IPS-11a (cell line): ENCODE data around the gene CD300H.

Source experiments
- H3K4me3 ChIP-seq: one replicate; pipeline ENCODE4 v1.5.1; 2013; ENCODE audit warnings: low read depth, low read length, control low read depth

CD300H gene

DNA sequence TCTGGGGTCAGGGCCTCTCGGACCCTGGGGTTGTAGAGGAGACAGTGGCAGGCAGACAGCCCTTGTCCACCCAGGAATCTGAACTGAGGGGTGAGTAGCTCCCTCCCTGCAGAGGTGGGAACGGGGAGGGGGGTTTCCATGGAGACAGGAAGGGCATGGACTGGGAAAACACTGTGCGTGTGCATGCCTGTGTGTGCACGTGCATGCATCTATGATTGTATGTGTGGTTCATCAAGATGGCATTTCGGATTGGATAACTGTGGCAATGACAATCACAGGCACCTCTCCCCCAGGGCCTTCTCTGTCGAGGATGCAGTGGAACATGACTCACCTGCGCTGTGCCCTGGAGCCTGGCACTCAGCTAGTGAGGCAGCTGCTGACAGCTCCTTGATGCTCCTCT, 15.3 kb downstream of the CD300H start:
- no peak overlapping the region for H3K4me3 ChIP-seq

DNA sequence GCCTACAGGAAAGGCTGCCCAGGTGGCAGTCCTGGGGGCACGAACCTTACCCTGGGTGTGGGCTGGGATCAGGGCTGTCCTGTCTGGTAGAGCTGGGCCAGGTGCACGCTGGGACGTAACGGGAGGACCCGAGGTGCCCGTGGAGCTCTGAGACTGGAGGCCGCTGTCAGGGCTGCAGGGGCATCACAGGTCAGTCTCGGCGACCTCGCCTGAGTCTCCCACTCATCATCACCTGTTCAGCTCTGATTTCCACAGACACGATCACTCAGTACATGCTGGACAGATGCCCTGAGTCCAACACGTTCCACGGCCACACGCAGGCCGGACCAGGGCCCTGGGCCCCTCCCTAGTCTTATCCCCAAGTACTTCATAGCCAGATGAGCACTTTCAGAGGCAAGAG, 16.7 kb downstream of the CD300H start:
- H3K4me3 ChIP-seq = no peak overlapping the region

DNA sequence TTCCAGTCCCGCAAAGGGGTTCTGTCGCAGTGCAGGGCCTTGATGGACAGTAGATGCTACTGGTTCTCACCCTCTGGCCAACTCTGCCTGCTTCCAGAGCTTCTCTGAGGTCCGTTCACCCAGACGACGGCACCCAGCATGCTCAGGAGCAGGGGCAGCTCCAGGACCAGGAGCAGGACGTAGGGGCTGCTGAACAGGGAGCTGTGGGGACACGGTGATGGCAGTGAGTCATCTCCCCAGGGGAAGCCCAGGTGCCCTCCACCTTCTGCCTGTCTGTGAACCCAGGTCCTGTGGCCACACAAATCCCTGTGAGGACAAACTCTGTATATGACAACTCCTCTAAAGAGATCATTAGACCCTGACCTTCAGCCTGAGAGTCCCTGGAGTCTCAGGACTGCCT, 18.0 kb downstream of the CD300H start:
- H3K4me3 ChIP-seq = no peak overlapping the region

DNA sequence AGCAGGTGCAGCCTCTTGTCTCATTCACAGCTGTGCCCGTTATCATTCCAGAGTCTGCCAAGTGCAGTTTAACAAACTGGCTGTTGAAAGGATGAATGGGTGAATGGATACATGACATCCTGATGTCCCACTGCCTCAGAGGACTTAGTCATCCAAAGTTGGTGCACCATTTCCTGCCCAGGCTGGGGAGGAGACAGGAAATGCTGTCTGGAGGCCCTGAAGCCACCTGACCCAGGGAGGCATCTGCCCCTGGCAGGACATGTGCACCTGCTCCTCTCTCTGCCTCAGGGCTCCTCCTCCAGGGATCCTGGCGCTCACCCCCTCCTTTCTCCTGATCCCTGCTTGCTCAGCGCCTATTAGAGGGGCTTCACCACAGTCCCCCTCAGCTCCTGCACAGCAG, 19.6 kb downstream of the CD300H start:
- no peak overlapping the region for H3K4me3 ChIP-seq

DNA sequence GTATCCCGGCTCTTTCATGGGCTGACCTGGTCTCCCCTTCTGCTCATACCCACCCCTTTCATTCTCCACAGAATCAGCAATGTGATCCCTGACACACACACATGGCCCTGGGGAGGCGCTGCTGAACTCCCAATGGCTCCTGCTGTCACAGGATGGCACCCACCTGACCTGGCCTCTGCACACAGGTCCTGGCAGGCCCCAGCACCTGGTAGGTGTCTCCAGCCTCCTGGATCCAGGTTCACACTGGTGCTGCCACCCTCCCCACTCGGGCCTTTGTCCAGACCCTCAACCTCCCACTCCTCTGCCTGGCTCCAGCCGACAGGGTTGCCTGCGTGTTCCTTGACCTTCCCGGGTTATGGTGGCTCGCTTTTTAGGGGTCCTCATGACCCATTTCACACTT, 20.0 kb downstream of the CD300H start:
- H3K4me3 ChIP-seq = no peak overlapping the region

DNA sequence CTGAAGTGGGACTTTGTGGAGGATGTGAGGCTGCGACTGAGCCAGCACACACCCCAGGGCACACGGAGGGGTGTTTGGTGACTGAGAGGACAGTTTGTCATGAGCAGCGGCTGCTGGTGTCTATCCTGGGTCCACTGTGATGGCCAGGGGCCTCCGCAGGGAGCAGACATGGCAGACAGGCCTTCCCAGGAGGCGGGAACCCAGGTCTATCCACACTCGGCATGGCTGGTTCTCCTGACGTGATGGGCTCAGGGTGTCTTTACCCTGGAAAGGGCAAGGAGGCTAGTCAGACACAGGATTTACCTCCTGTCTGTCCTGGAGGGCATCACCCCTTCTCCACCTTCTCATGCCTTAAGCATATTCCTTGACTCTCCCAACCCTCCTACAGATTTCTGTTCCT, 20.7 kb downstream of the CD300H start:
- no peak overlapping the region for H3K4me3 ChIP-seq

DNA sequence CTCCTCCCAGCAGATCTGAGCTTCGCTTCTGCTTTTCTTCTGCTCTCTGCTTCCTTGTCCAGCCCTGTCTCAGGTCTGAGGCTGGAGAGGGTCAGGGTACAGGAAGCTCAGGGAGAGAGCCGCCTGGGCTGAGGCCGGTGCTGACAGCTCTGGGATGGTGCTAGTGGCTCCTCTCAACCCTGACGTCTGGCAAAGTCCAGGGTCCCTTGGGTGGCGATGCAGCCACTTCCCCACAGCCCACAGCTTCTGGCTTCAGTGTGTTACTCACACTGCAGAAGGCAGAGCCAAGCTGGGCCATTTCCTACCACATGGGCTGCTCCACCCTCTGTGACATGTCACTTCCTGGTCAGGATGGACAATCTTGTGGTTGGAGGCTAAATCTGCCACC, 21.5 kb downstream of the CD300H start, which contains the start of gene CD300C:
Gene CD300C, minus strand, starts transcription at position 273 of the 388 bp plus-strand sequence. CDS start 333 bp downstream, outside the sequence.
- no peak within 1 kb of the TSS for H3K4me3 ChIP-seq

DNA sequence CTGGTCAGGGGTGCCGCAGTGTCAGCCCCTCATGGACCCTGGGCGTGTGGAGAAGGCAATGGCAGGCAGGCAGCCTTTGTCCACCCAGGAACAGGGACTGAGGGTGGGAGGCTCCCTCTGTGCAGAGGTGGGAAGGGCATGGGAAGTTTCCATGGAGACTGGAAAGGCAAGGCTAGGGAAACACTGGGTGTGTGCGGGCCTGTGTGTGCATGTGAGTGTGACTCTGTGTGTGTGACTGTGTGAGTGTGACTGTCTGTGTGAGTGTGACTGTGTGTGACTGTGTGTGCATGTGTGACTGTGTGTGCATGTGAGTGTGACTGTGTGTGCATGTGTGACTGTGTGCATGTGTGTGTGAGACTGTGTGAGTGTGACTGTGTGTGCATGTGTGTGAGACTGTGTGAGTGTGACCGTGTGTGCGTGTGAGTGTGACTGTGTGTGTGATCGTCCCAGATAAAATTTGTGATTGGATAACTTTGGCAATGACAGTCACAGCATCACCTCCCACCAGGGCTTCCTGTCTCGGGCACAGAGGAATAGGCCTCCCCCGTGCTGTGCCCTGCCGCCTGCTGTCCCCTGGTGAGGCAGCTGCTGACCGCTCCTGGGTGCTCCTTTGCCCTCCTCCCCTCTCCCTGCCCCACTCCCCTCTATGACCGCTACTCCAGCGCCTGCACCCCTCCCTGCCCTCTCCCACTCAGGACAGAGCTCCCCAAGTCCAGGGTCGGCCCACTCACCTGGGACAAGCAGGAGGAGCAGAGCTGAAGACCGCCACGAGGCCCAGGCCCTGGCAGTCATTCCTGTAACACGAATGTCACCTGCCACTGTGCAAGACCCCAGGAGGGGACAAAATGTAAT, 22.1 kb downstream of the CD300H start:
- H3K4me3 ChIP-seq = no peak overlapping the region

DNA sequence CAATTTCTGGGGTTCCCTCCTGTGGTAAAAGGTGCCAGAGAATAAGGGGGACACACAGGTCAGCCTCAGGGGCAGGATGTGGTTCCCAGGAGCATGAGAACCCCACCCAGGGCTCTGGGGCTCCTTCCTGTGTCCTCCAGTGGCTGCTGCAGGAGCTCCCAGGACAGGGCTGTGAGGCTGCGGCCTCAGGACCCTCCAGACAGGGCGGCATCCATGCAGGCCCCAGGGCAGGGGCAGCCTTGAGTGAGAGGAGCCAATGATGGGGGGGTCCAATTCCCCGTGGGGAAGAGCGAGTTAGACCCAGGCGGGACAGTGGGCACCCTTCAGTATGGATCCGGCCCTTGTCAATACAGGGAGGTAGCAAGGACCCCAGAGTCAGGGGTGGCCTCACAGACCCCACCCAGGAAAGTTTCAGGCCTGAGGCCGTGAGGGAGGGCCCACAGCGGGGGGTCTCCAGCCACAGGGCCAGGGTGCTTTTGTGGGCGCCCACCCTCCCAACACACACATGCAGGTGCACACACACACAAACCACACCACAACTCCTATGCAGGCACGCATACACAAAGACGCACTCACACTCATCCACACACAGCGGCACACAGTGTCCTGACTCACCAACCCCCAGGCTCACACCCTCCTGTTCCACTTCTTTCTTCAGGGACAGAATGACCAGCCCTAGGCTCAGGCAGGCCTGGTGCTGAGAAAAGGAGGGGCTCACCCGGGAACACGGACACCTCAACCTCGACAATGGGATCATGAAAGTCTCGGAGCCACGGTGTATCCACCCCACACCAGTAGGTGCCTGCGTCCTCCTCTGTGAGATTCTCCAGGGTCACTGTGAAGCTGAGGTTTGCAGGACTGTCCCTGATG, 23.2 kb downstream of the CD300H start:
- H3K4me3 ChIP-seq = no peak overlapping the region

DNA sequence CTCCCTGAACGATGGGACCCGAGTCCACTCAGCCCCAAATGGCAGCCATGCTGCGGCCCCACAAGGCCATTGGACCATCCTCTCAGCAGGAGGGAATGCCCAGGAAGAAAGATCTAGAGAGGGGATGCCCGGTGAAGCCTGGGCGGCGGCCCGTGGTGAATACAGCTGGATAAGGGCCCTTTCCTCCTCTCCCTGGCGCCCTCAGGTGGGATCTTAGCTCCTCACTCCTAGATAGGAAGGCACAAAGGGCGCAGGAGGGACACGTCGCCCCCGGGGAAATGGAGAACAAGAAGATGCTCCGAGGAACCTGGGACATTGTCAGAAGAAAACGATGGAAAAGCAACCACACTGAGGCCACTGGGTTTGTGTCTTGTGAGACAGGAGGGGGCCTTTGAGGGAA, 23.9 kb downstream of the CD300H start:
- no peak overlapping the region for H3K4me3 ChIP-seq

DNA sequence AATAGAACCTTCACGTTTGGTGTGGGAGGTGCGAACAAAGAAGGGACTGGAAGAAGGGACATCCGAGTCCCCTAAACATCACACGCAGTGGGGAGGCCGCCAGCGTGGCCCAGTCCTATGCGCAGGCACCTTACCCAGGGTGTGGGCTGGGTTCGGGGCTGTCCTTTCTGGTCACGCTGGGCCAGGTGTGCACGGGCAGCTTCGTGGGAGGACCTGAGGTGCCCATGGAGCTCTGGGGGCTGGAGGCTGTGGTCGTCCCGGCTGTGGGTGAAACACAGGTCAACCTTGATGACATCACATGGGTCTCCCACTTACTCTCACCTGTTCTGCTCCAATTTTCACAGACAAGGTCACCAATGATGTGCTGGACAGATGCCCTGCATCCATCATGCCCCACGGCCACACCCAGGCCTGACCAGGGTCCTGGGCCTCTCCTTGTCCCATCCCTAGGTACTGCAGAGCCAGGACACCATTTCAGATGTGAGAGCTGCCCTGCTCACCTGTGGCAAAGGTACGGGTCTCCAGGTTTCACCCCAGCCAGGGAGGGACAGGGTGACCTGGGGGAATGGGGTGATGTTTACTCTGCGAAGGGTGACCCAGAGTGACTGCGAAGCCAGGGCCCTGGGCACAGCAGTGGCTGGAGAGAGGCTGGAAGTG, 24.5 kb downstream of the CD300H start:
- no peak overlapping the region for H3K4me3 ChIP-seq

DNA sequence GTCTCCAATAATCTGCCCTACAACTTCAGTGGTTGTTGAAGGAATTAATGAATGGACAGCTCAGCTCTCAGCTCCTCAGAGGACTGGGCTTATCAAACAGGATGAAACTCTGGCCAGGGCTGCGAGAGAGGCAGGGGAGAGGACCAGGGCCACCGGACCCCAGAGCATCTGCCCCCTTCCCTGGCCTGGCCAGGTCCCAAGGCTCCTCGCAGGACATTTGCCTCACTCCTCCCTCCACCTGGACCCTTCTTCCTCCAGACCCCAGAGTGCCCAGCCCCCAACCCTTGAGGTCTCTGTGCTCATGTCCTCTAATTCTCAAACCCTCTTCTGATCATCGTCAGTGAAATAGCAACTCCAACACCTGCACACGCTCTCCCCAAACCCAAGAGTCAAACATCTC, 25.1 kb downstream of the CD300H start:
- no peak overlapping the region for H3K4me3 ChIP-seq

DNA sequence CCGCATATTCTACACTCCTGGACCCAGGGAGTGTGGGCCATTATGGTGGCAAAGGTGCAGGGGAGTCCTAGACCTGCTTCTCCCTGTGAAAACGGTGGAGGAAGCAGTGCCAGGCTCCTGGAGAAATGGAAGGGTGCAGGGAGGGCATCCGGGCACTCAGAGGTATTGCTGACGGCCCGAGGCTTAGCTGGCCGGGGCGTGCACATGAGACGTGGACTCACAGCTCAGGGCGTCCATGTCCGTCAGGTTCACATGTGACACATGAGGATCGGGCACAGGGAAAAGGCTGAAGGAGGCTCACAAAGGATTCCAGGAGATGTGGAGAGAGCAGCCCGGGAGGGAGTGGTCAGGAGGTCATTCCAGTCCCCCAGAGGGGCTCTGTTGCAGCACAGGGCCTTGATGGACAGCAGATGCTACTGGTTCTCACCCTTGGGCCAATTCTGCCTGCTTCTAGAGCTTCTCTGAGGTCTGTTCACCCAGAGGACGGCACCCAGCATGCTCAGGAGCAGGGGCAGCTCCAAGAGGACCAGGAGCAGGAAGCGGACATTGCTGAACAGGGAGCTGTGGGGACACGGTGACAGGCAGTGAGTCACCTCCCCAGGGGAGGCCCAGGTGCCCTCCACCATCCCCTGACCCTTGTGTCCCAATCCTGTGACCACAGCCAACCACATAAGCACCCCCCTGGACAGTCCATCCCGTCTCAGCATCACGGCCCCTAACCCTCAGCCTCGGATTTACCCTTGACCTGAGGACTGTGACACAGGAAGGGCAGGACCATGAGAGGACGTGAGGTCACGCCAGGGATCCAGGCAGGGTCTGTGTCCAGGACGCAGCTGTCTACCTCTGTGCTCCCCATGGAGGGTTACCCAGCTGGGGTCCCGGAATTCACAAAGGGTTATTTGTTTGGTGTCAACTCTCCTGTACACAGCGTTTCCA, 25.9 kb downstream of the CD300H start:
- no peak overlapping the region for H3K4me3 ChIP-seq

DNA sequence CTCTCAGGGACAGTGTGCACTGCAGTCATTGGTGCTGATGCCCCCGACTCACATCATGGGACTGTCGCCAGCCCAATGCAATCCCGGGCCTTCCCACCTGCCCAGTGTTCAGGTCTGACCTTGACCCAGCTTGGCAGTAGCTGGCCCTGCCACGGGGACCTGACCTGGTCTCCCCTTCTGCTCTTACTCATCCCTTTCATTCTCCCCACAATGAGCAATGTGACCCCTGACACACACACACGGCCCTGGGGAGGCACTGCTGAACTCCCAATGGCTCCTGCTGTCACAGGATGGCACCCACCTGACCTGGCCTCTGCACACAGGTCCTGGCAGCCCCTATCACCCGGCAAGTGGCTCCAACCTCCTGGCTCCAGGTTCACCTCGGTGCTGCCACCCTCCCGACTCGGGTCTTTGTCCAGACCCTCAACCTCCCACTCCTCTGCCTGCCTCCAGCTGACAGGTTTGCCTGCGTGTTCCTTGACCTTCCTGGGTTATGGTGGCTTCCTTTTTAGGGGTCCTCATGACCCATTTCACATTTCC, 28.0 kb downstream of the CD300H start:
- H3K4me3 ChIP-seq = no peak overlapping the region

DNA sequence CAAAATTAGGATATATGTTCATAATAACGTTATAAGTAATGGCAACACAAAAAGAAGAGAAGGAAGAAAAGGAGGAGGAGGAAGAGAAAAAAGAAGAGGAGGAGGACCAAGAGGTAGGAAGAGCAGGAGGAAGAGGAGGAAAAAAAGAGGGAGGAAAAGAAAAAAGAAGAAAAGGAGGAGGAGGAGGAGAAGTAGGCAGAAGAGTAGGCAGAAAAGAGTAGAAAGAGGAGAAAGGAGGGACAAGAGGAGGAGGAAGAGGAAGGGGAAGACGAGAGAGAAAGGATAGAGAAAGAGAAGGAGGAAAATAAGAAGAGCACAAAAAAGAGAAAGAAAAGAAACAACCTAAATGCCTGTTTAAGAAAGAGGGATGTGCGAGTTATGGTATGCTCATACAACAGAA, 30.4 kb downstream of the CD300H start:
- H3K4me3 ChIP-seq = no peak overlapping the region

DNA sequence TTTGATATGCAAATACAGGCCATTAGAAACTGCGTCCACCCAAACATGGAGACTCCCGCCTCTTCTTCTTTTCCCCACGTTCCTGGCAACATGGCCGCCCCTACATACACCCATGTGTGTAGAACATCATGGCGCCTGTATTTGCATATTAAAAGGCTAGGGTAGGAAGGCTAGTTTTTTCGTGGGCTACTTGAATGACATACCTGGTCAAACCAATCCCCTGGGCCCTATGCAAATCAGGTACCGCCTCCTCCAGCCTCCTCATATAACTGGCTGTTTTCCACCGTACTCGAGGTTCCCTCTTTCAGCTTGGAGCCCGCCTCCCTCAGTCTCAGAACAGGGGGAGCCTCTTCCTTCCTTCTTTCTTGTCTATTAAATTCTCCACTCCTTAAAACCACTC, 35.2 kb downstream of the CD300H start:
- H3K4me3 ChIP-seq = no peak overlapping the region

DNA sequence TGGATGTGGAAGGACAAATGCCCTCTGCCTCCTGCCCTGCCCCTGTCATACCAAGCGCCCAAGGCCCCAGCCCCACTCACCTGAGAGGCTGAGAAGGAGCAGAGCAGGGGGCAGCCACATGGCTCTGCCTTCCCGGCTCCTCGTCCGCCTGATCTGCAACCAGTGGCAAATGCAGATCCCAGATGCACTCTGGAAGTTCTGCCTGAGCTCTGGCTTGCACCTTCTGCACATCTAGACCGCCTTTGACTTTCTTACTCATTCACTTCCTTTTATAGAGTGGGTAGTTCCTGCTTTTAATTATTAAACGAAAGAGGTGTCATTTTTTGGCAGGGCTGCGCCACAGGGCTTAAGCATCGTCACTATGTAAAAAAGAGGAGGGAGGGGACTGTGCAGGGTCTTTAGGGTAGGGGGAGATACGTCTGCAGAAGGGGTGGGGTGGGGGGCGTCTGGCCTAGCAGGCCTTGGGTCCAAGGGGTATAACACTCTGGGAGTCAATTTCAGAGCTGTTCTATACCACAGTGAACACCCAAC, 36.0 kb downstream of the CD300H start, which contains the start of gene CD300LB:
Gene CD300LB, minus strand, starts transcription at position 245 of the 531 bp plus-strand sequence. Its CDS starts 125 bp downstream, at position 120.
- H3K4me3 ChIP-seq = no peak within 1 kb of the TSS

DNA sequence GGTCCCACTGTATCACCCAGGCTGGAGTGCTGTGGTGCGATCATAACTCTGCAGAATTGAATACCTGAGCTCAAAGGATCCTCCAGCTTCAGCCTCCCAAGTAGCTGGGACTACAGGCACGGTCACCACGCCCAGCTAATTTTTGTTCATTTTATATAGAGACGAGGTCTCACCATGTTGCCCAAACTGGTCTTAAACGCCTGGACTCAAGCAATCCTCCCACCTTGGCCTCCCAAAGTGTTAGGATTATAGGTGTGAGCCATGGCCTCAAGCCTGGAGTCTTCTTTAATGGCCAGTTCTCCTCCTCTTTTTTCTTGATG, 36.5 kb downstream of the CD300H start:
- no peak overlapping the region for H3K4me3 ChIP-seq

DNA sequence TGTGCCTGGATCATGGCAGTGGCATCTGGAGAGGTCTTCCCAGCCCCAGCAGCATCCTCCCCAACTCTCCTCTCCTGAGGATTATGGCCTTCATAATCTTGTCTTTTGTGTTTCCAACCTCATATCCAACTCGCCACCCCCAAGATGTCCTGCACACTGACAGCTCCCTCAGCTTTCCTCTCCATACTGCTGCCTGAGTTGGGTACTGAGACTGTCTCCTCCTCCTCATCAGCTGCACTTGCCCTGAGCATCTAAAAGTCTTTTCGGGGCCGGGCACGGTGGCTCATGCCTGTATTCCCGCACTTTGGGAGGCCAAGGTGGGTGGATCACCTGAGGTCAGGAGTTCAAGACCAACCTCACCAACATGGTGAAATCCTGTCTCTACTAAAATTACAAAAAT, 38.1 kb downstream of the CD300H start:
- no peak overlapping the region for H3K4me3 ChIP-seq
